Measurements from ENCODE around the gene ELMO1.

Gene ELMO1

GRCh38 chr7:37110660-37111424 lies 337.8 kb downstream of the ELMO1 start:
- DNase-seq: no peak

- DNase-seq: no peak
These were observed 338.8 kb downstream of the ELMO1 start for GRCh38 chr7:37109843-37110242.

GRCh38 chr7:37109016-37109683 lies 339.5 kb downstream of the ELMO1 start:
- no peak for DNase-seq

- DNase-seq: no peak
These were observed 340.0 kb downstream of the ELMO1 start for GRCh38 chr7:37108615-37109014.

- no peak for DNase-seq
These were observed 341.5 kb downstream of the ELMO1 start for GRCh38 chr7:37107047-37107750.

GRCh38 chr7:37105762-37106161 lies 342.9 kb downstream of the ELMO1 start:
- no peak for DNase-seq

- no peak for DNase-seq
These were observed 343.7 kb downstream of the ELMO1 start for GRCh38 chr7:37104822-37105518.

GRCh38 chr7:37102518-37103137 lies 346.0 kb downstream of the ELMO1 start:
- DNase-seq: no peak

GRCh38 chr7:37100735-37101331 lies 347.8 kb downstream of the ELMO1 start:
- no peak for DNase-seq

GRCh38 chr7:37098762-37099161 lies 349.9 kb downstream of the ELMO1 start:
- no peak for DNase-seq

- DNase-seq: no peak
These were observed 350.7 kb downstream of the ELMO1 start for GRCh38 chr7:37097983-37098382.

- DNase-seq: no peak
These were observed 351.4 kb downstream of the ELMO1 start for GRCh38 chr7:37097276-37097675.

GRCh38 chr7:37096341-37096740 lies 352.3 kb downstream of the ELMO1 start:
- DNase-seq: no peak

GRCh38 chr7:37095122-37095521 lies 353.5 kb downstream of the ELMO1 start:
- DNase-seq: no peak

- no peak for DNase-seq
These were observed 355.4 kb downstream of the ELMO1 start for GRCh38 chr7:37093257-37093656.

- no peak for DNase-seq
These were observed 356.1 kb downstream of the ELMO1 start for GRCh38 chr7:37092548-37092947.

- no peak for DNase-seq
These were observed 358.7 kb downstream of the ELMO1 start for GRCh38 chr7:37089972-37090371.

GRCh38 chr7:37085600-37085999 lies 363.1 kb downstream of the ELMO1 start:
- no peak for DNase-seq

GRCh38 chr7:37084303-37084702 lies 364.4 kb downstream of the ELMO1 start:
- DNase-seq: no peak

- DNase-seq: no peak
These were observed 365.2 kb downstream of the ELMO1 start for GRCh38 chr7:37083311-37084096.

- DNase-seq: peak; percentile 11
These were observed 367.2 kb downstream of the ELMO1 start for GRCh38 chr7:37081436-37081835.

- DNase-seq: no peak
These were observed 369.2 kb downstream of the ELMO1 start for GRCh38 chr7:37079420-37079819.

All from activated CD4-positive, alpha-beta T cell treated with anti-CD3 and anti-CD28 coated beads, Interleukin-2, amount 50 U/mL, for 1 hour (primary cell).